Peyer's patch (tissue), 4 donors: ENCODE results near the gene RNF114. TPM values are rescaled to one million over a fixed set of nuclear protein-coding genes. Genes with fewer than 3 reads are reported as not detected.

ENCODE experiments used
- DNase-seq, 3 donors: peaks; one replicate each; pipeline ENCODE4 v3.0.0-alpha.2; 2017 to 2019
- H3K27ac ChIP-seq, 4 donors: fragments of 200-600 bp; sonication (generic); one replicate each; pipeline ENCODE4 v1.5.1; 2016 to 2019
- H3K27me3 ChIP-seq, 2 donors: fragments of 200-600 bp; sonication (generic); one replicate each; pipeline ENCODE4 v1.5.1; 2019
- H3K36me3 ChIP-seq, 3 donors: fragments of 200-600 bp; sonication (generic); one replicate each; pipeline ENCODE4 v1.5.1; 2016 to 2019
- H3K4me1 ChIP-seq, 4 donors: fragments of 200-600 bp; sonication (generic); one replicate each; pipeline ENCODE4 v1.5.1; 2016 to 2019
- H3K4me3 ChIP-seq, 4 donors: fragments of 200-600 bp; sonication (generic); 1 replicate in 3 of 4; 2 replicates in 1 of 4; pipeline ENCODE4 v1.5.1; 2016 to 2019; ENCODE audit warnings: mild to moderate bottlenecking in 1 of 4
- H3K9me3 ChIP-seq, 4 donors: fragments of 200-600 bp; sonication (generic); one replicate each; pipeline ENCODE4 v1.5.1; 2016 to 2019; ENCODE audit warnings: mild to moderate bottlenecking in 1 of 4
- POLR2A ChIP-seq, 2 donors: fragments of 450-650 bp; IDR thresholded peaks; one replicate each; pipeline ENCODE4 v1.5.1; 2017; ENCODE audit warnings: antibody characterized with exemption in 2 of 2, mild to moderate bottlenecking in 2 of 2, moderate library complexity in 2 of 2
- small RNA-seq, 2 donors: library from RNA; depleted of rRNA; stranded (forward); fragments of <200 nt; gene quantifications; one replicate each; pipeline ENCODE3, GENCODE V24; 2016
- total RNA-seq, 4 donors: library from RNA; depleted of rRNA; stranded (reverse); fragments of >200 nt; gene quantifications; one replicate each; pipeline ENCODE4 v1.1.0, GENCODE V29; 2016
- TF ChIP-seq, protein P1 (sequence below), 6 experiments: fragments of 450-650 bp in 4 of 6; fragments of 200-600 bp in 2 of 6; sonication (generic) in 1 of 6; IDR thresholded peaks; one replicate each; pipeline ENCODE4 v1.5.1; 2017 to 2019; ENCODE audit warnings: antibody characterized with exemption in 6 of 6, mild to moderate bottlenecking in 3 of 6, moderate library complexity in 1 of 6

Gene RNF114
- total RNA-seq, 4 donors from 2014 or later, result 205 to 275 (median 259) TPM

GRCh38 chr20:50003253-50003656 lies 67.1 kb downstream of the RNF114 start:
- Histone ChIP-seq H3K27me3 (no peaks in the 10 kb centered on the region), H3K4me3 (no peak overlapping the region), H3K9me3 (no peaks in the 10 kb centered on the region), H3K27ac (no peak overlapping the region), H3K36me3 (no peaks in the 10 kb centered on the region), H3K4me1 (no peaks in the 10 kb centered on the region)
- DNase-seq, result no peak
- TF ChIP-seq, protein P1, sequence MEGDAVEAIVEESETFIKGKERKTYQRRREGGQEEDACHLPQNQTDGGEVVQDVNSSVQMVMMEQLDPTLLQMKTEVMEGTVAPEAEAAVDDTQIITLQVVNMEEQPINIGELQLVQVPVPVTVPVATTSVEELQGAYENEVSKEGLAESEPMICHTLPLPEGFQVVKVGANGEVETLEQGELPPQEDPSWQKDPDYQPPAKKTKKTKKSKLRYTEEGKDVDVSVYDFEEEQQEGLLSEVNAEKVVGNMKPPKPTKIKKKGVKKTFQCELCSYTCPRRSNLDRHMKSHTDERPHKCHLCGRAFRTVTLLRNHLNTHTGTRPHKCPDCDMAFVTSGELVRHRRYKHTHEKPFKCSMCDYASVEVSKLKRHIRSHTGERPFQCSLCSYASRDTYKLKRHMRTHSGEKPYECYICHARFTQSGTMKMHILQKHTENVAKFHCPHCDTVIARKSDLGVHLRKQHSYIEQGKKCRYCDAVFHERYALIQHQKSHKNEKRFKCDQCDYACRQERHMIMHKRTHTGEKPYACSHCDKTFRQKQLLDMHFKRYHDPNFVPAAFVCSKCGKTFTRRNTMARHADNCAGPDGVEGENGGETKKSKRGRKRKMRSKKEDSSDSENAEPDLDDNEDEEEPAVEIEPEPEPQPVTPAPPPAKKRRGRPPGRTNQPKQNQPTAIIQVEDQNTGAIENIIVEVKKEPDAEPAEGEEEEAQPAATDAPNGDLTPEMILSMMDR (IDR thresholded peaks at IDR 0.05), result no peak
- no peak for TF ChIP-seq POLR2A (IDR thresholded peaks at IDR 0.05)

Small RNA genes lying within 50 kb of the gene (small RNA-seq; reads per million reads assigned to genes)
- gene RF00017 (0 reads per million in 2 donors), gene RF00019 (0 reads per million in 2 donors), gene RNU6-147P (0 reads per million in 2 donors)

Other genes starting within 250 kb of the RNF114 start
- gene B4GALT5, start 222.5 kb upstream of the RNF114 start, total RNA-seq, result 10 to 100 TPM in 3 of 4 donors, 1 to 10 TPM in 1; 8.3 to 24.5 (median 19.3) TPM
- gene SLC9A8, start 123.6 kb upstream of the RNF114 start, total RNA-seq, result 10 to 100 TPM; 15.6 to 24.4 (median 19.8) TPM
- 10 to 100 TPM in 3 of 4 donors, 1 to 10 TPM in 1; 4.1 to 19.8 (median 14.0) TPM for gene SPATA2, start 20.9 kb upstream of the RNF114 start, total RNA-seq
- 1 to 10 TPM in 3 of 4 donors, under 1 TPM in 1; 0.53 to 3.3 (median 1.4) TPM for gene SNAI1, start 46.6 kb downstream of the RNF114 start, total RNA-seq
- 100 to 1,000 TPM in 3 of 4 donors, 10 to 100 TPM in 1; 94.4 to 111 (median 105) TPM for gene UBE2V1, start 176.8 kb downstream of the RNF114 start, total RNA-seq
- gene PEDS1, start 217.3 kb downstream of the RNF114 start, total RNA-seq, result 10 to 100 TPM; 13.2 to 34.3 (median 24.5) TPM